H9 (cell line): ENCODE measurements around the gene MYH9. TPM values are rescaled to one million over a fixed set of nuclear protein-coding genes. Genes with fewer than 3 reads are reported as not detected.

Experiments used
- DNase-seq: peaks from one replicate; pipeline ENCODE4 v3.0.0-alpha.2; 2017
- H2AFZ ChIP-seq: one replicate; pipeline ENCODE4 v1.6.1; 2013; ENCODE audit warnings: mild to moderate bottlenecking, low read length, control low read depth, moderate library complexity
- H2AK5ac ChIP-seq: 2 replicates; pipeline ENCODE4 v1.6.1; 2013; ENCODE audit warnings: low read length, control low read depth, mixed read lengths; ENCODE audit not compliant: insufficient read length
- H2BK120ac ChIP-seq: one replicate; pipeline ENCODE4 v1.6.1; 2013; ENCODE audit warnings: low read depth, mild to moderate bottlenecking, low read length, control low read depth, inconsistent platforms; ENCODE audit not compliant: poor library complexity, severe bottlenecking
- H2BK12ac ChIP-seq: 2 replicates; pipeline ENCODE4 v1.6.1; 2013; ENCODE audit warnings: low read length, control low read depth, mixed read lengths, low read depth; ENCODE audit not compliant: insufficient read length
- H2BK15ac ChIP-seq: 2 replicates; pipeline ENCODE4 v1.6.1; 2013; ENCODE audit warnings: low read depth, low read length, control low read depth
- H2BK20ac ChIP-seq: one replicate; pipeline ENCODE4 v1.6.1; 2013; ENCODE audit warnings: low read depth, mild to moderate bottlenecking, low read length, control low read depth, inconsistent platforms; ENCODE audit not compliant: poor library complexity, severe bottlenecking
- H2BK5ac ChIP-seq: 2 replicates; pipeline ENCODE4 v1.6.1; 2013; ENCODE audit warnings: low read length, control low read depth, mixed read lengths; ENCODE audit not compliant: insufficient read length
- H3K14ac ChIP-seq: 2 replicates; pipeline ENCODE4 v1.6.1; 2013; ENCODE audit warnings: low read length, control low read depth; ENCODE audit not compliant: insufficient read depth
- H3K18ac ChIP-seq: 2 replicates; pipeline ENCODE4 v1.6.1; 2013; ENCODE audit warnings: low read depth, mild to moderate bottlenecking, mixed read lengths, low read length, control low read depth; ENCODE audit not compliant: insufficient read length
- H3K23ac ChIP-seq: 2 replicates; pipeline ENCODE4 v1.6.1; 2013; ENCODE audit warnings: low read length, control low read depth, mixed read lengths, low read depth; ENCODE audit not compliant: insufficient read length
- H3K23me2 ChIP-seq: 2 replicates; pipeline ENCODE4 v1.6.1; 2013; ENCODE audit warnings: low read depth, mild to moderate bottlenecking, mixed read lengths, low read length, control low read depth; ENCODE audit not compliant: insufficient read length, poor library complexity, severe bottlenecking
- H3K27ac ChIP-seq: 2 replicates; pipeline ENCODE4 v1.5.1; 2013; ENCODE audit warnings: low read length, control low read depth, mixed read lengths, low read depth; ENCODE audit not compliant: insufficient read length
- H3K27me3 ChIP-seq: 2 replicates; pipeline ENCODE4 v1.6.1; 2013; ENCODE audit warnings: low read length, control low read depth, inconsistent platforms; ENCODE audit not compliant: insufficient read depth
- H3K4ac ChIP-seq: 2 replicates; pipeline ENCODE4 v1.6.1; 2013; ENCODE audit warnings: low read depth, mild to moderate bottlenecking, control low read depth, inconsistent platforms, low read length, moderate library complexity
- H3K4me1 ChIP-seq: 2 replicates; pipeline ENCODE4 v1.6.1; 2013; ENCODE audit warnings: low read length, control low read depth, inconsistent platforms; ENCODE audit not compliant: insufficient read depth
- H3K4me2 ChIP-seq: 2 replicates; pipeline ENCODE4 v1.6.1; 2013; ENCODE audit warnings: low read length, control low read depth, mixed read lengths; ENCODE audit not compliant: insufficient read length, insufficient read depth
- H3K56ac ChIP-seq: 2 replicates; pipeline ENCODE4 v1.6.1; 2013; ENCODE audit warnings: low read depth, mild to moderate bottlenecking, mixed read lengths, low read length, control low read depth; ENCODE audit not compliant: insufficient read length
- H3K79me1 ChIP-seq: 2 replicates; pipeline ENCODE4 v1.6.1; 2013; ENCODE audit warnings: low read depth, mild to moderate bottlenecking, moderate library complexity, low read length, control low read depth, inconsistent platforms; ENCODE audit not compliant: insufficient read depth, poor library complexity, severe bottlenecking
- H3K79me2 ChIP-seq: 2 replicates; pipeline ENCODE4 v1.6.1; 2013; ENCODE audit warnings: low read length, control low read depth, inconsistent platforms; ENCODE audit not compliant: insufficient read depth
- H3K9ac ChIP-seq: 2 replicates; pipeline ENCODE4 v1.6.1; 2013; ENCODE audit warnings: low read length, control low read depth, mixed read lengths; ENCODE audit not compliant: insufficient read length; ENCODE audit errors: extremely low read depth
- H3K9me3 ChIP-seq: one replicate; pipeline ENCODE4 v1.6.1; 2013; ENCODE audit warnings: low read depth, low read length, inconsistent platforms; ENCODE audit not compliant: control insufficient read depth
- H3T11ph ChIP-seq: one replicate; pipeline ENCODE4 v1.6.1; 2013; ENCODE audit warnings: mild to moderate bottlenecking, low read length, control low read depth, inconsistent platforms
- H4K20me1 ChIP-seq: one replicate; pipeline ENCODE4 v1.6.1; 2013; ENCODE audit not compliant: control insufficient read depth, insufficient read length, insufficient read depth
- H4K5ac ChIP-seq: 2 replicates; pipeline ENCODE4 v1.6.1; 2013; ENCODE audit warnings: low read depth, mild to moderate bottlenecking, mixed read lengths, low read length, control low read depth; ENCODE audit not compliant: insufficient read length
- H4K8ac ChIP-seq: replicated peaks from 2 replicates; pipeline ENCODE4 v1.6.1; 2013; ENCODE audit warnings: low read length, control low read depth, mixed read lengths, low read depth; ENCODE audit not compliant: insufficient read length
- H4K91ac ChIP-seq: 2 replicates; pipeline ENCODE4 v1.6.1; 2013; ENCODE audit warnings: low read depth, mild to moderate bottlenecking, moderate library complexity, mixed read lengths, low read length, control low read depth; ENCODE audit not compliant: insufficient read length
- H3K27ac Mint-ChIP-seq, 3 experiments: 2 replicates in 2 of 3; 3 replicates in 1 of 3; pipeline ENCODE4 v1.8.0; 2020 to 2021; ENCODE audit warnings: mixed read lengths in 3 of 3, mild to moderate bottlenecking in 1 of 3, moderate library complexity in 1 of 3
- H3K27me3 Mint-ChIP-seq: 2 replicates; pipeline ENCODE4 v1.8.0; 2021; ENCODE audit warnings: low read depth, mild to moderate bottlenecking, moderate library complexity, mixed read lengths
- H3K36me3 Mint-ChIP-seq, 3 experiments: 2 replicates in 2 of 3; 3 replicates in 1 of 3; pipeline ENCODE4 v1.8.0; 2020 to 2021; ENCODE audit warnings: low read depth in 3 of 3, mixed read lengths in 3 of 3; ENCODE audit not compliant: insufficient read depth in 1 of 3
- H3K4me1 Mint-ChIP-seq, 2 experiments: 2 replicates each; pipeline ENCODE4 v1.8.0; 2020; ENCODE audit warnings: mixed read lengths in 2 of 2
- H3K4me3 Mint-ChIP-seq, 2 experiments: 2 replicates in 1 of 2; 3 replicates in 1 of 2; pipeline ENCODE4 v1.8.0; 2020 to 2021; ENCODE audit warnings: mild to moderate bottlenecking in 2 of 2, mixed read lengths in 2 of 2, moderate library complexity in 1 of 2
- H3K9me3 Mint-ChIP-seq, 2 experiments: 2 replicates in 1 of 2; 3 replicates in 1 of 2; pipeline ENCODE4 v1.8.0; 2020; ENCODE audit warnings: mild to moderate bottlenecking in 2 of 2, mixed read lengths in 2 of 2, moderate library complexity in 1 of 2
- CTCF ChIP-seq: fragments of 200-600 bp; sonication (generic); conservative IDR thresholded peaks from 3 replicates; pipeline ENCODE4 v1.8.0; 2021; ENCODE audit warnings: antibody characterized with exemption, mild to moderate bottlenecking
- WGBS: extraction: QIAGEN DNeasy Blood & Tissue Kit; methylation state at CpG from one replicate; pipeline ENCODE4 v1.1.7; 2013; ENCODE audit warnings: missing lambda C conversion rate, low lambda C conversion rate, mixed read lengths; ENCODE audit not compliant: insufficient read length; ENCODE audit errors: extremely low coverage; 5-methylcytosine and 5-hydroxymethylcytosine counted together
- total RNA-seq: library from RNA; stranded (reverse); gene quantifications from 2 replicates; pipeline ENCODE4 v1.2.1, GENCODE V29; 2021

MYH9 gene
- total RNA-seq, 1 experiment from 2014 or later = 266 TPM

GRCh38 chr22:36317658-36318271 is 70.0 kb downstream of the MYH9 start:
- Histone ChIP-seq H3K9ac (no peak overlapping the region), H2BK120ac (no peak overlapping the region), H3K23ac (no peak overlapping the region), H3K79me1 (no peaks in the 10 kb centered on the region), H2AK5ac (no peak overlapping the region), H3K27me3 (no peaks in the 10 kb centered on the region), H3K9me3 (no peaks in the 10 kb centered on the region), H3K56ac (no peak overlapping the region), H4K5ac (no peak overlapping the region), H4K20me1 (no peaks in the 10 kb centered on the region), H4K8ac (no peak overlapping the region), H3K27ac (no peak overlapping the region), H3K4me1 (no peaks in the 10 kb centered on the region), H2BK12ac (no peak overlapping the region), H3K79me2 (no peaks in the 10 kb centered on the region), H3K18ac (no peak overlapping the region), H4K91ac (no peak overlapping the region), H3K4ac (no peak overlapping the region), H2BK5ac (no peak overlapping the region), H3K14ac (no peak overlapping the region), H2BK20ac (no peak overlapping the region), H3K23me2 (no peaks in the 10 kb centered on the region), H3T11ph (no peak overlapping the region), H3K4me2 (no peak overlapping the region), H2BK15ac (no peak overlapping the region), H2AFZ (no peak overlapping the region)
- no peak for TF ChIP-seq CTCF
- WGBS = no CpG with 5 or more reads among the region's 20 CpGs
- Mint-ChIP-seq H3K27me3 (no peaks in the 10 kb centered on the region), H3K4me3 (no peak overlapping the region), H3K27ac (0 out of 7 replicates have a peak overlapping the region, but pooled peaks of 1 of the 3 experiments have one; percentile 0), H3K36me3 (peaks cover 49 to 88% (median 79%) of the 10 kb centered on the region in 3 experiments), H3K4me1 (no peaks in the 10 kb centered on the region), H3K9me3 (no peaks in the 10 kb centered on the region)
- DNase-seq = no peak
